OCI-LY7 (cell line): ENCODE data around the gene PWWP2A. TPM values are rescaled to one million over a fixed set of nuclear protein-coding genes. Genes with fewer than 3 reads are reported as not detected.

Source experiments
- BruUV-seq: library from RNA; stranded (reverse); fragments of 400-500 nt; replicated peaks from 2 replicates; lab custom pipeline; 2021; lab: Mats Ljungman, UMichigan
- CTCF ChIA-PET: fragments of 300-600 bp; sonication (Branson Sonifier 250); formaldehyde crosslinking; loops from one replicate; lab custom pipeline; 2022; ENCODE audit warnings: antibody characterized with exemption; ENCODE audit not compliant: unreplicated experiment; lab: Charles Lee
- POLR2A ChIA-PET: fragments of 300-600 bp; sonication (Branson Sonifier 250); formaldehyde crosslinking; loops from one replicate; lab custom pipeline; 2022; ENCODE audit warnings: antibody characterized with exemption; lab: Charles Lee
- DNase-seq: peaks from one replicate; pipeline ENCODE4 v3.0.0-alpha.2; 2015; ENCODE audit warnings: low spot score
- H2AFZ ChIP-seq: fragments of 200-600 bp; sonication (generic), shearing (Covaris generic); 2 replicates; pipeline ENCODE4 v1.6.1; 2014; ENCODE audit warnings: mild to moderate bottlenecking, antibody characterized with exemption, low read length, moderate library complexity
- H3K27ac ChIP-seq: fragments of 200-600 bp; sonication (generic); 2 replicates; pipeline ENCODE4 v1.5.1; 2014; ENCODE audit warnings: mixed run types, low read depth, mild to moderate bottlenecking, moderate library complexity, low read length, inconsistent platforms; ENCODE audit not compliant: poor library complexity, severe bottlenecking
- H3K36me3 ChIP-seq: fragments of 200-600 bp; sonication (generic); 2 replicates; pipeline ENCODE4 v1.6.1; 2014; ENCODE audit warnings: mild to moderate bottlenecking, antibody characterized with exemption, low read length, moderate library complexity, mixed read lengths; ENCODE audit not compliant: insufficient read depth
- H3K4me1 ChIP-seq: fragments of 200-600 bp; sonication (generic); 2 replicates; pipeline ENCODE4 v1.5.1; 2014; ENCODE audit warnings: mild to moderate bottlenecking, low read length; ENCODE audit not compliant: insufficient read depth, poor library complexity, severe bottlenecking
- H3K4me2 ChIP-seq: fragments of 200-600 bp; sonication (generic); 2 replicates; pipeline ENCODE4 v1.6.1; 2014; ENCODE audit warnings: mild to moderate bottlenecking, low read length
- H3K4me3 ChIP-seq: fragments of 200-600 bp; sonication (generic); 2 replicates; pipeline ENCODE4 v1.5.1; 2014; ENCODE audit warnings: mild to moderate bottlenecking, low read depth, low read length; ENCODE audit not compliant: poor library complexity, severe bottlenecking
- H3K79me2 ChIP-seq: fragments of 200-600 bp; sonication (generic); 2 replicates; pipeline ENCODE4 v1.6.1; 2016; ENCODE audit warnings: low read depth, mild to moderate bottlenecking, low read length, moderate library complexity, mixed read lengths; ENCODE audit not compliant: insufficient read depth
- H3K9me2 ChIP-seq: fragments of 200-600 bp; sonication (generic); 2 replicates; pipeline ENCODE4 v1.6.1; 2016; ENCODE audit warnings: mild to moderate bottlenecking, low read length, mixed read lengths; ENCODE audit not compliant: insufficient read depth
- H3K9me3 ChIP-seq: fragments of 200-600 bp; sonication (generic); 2 replicates; pipeline ENCODE4 v1.6.1; 2014; ENCODE audit warnings: mild to moderate bottlenecking, mixed run types, low read length, mixed read lengths
- H4K20me1 ChIP-seq: fragments of 200-600 bp; sonication (generic); 2 replicates; pipeline ENCODE4 v1.6.1; 2014; ENCODE audit warnings: mild to moderate bottlenecking, antibody characterized with exemption, low read length, moderate library complexity, mixed read lengths; ENCODE audit not compliant: insufficient read depth
- CTCF ChIP-seq: fragments of 200-600 bp; sonication (generic); conservative IDR thresholded peaks from 2 replicates; pipeline ENCODE4 v1.5.1; 2014; ENCODE audit warnings: mild to moderate bottlenecking, antibody characterized with exemption, low read length, moderate library complexity, mixed read lengths
- EZH2phosphoT487 ChIP-seq: fragments of 200-600 bp; sonication (generic); IDR thresholded peaks from 2 replicates; pipeline ENCODE4 v1.6.1; 2018; ENCODE audit warnings: low read depth, borderline replicate concordance, mild to moderate bottlenecking, mixed run types, antibody characterized with exemption, low read length, moderate library complexity, mixed read lengths
- intact Hi-C: fragments of 100-400 bp; cut with micrococcal nuclease; formaldehyde crosslinking; loops from one replicate; pipeline ENCODE4 v1.10.0; 2022; ENCODE audit not compliant: unreplicated experiment
- total RNA-seq, 2 experiments: library from RNA; depleted of rRNA in 1 of 2; stranded (reverse); fragments of >200 nt in 1 of 2; shearing (Covaris generic) in 1 of 2; gene quantifications; 2 replicates each; pipeline ENCODE4 v1.2.3, GENCODE V29; 2014 to 2022

Gene PWWP2A
- total RNA-seq, 2 experiments from 2014 or later: 28.3 to 28.4 TPM

GRCh38 chr5:160096178-160096577 is 23.1 kb downstream of the PWWP2A start:
- H3K4me2 ChIP-seq: no peak overlapping the region
- H3K4me1 ChIP-seq: peaks cover 18% of the 10 kb centered on the region
- no peak overlapping the region for H2AFZ ChIP-seq
- no peak for DNase-seq
- H3K79me2 ChIP-seq: peaks cover 6% of the 10 kb centered on the region; the same call in 1 of the 2 replicates
- intact Hi-C loops: no loop called here
- H3K36me3 ChIP-seq: peaks cover 67% of the 10 kb centered on the region
- H3K27ac ChIP-seq: no peak overlapping the region
- CTCF ChIA-PET: no interaction called here
- H3K4me3 ChIP-seq: no peak overlapping the region
- no TSS peak for BruUV-seq
- TF ChIP-seq EZH2phosphoT487 (no peak), CTCF (no peak)
- no peaks in the 10 kb centered on the region for H4K20me1 ChIP-seq
- H3K9me3 ChIP-seq: no peaks in the 10 kb centered on the region; the same call in 1 of the 2 replicates
- POLR2A ChIA-PET: interaction anchor here (0.7 kb wide), 1 partner anchor 279 kb away, joined by 5 read pairs; no protein-coding TSS in a partner anchor
- no peaks in the 10 kb centered on the region for H3K9me2 ChIP-seq

- no peaks in the 10 kb centered on the region for H3K79me2 ChIP-seq
- H3K9me3 ChIP-seq: no peaks in the 10 kb centered on the region
- no peak overlapping the region for H3K4me3 ChIP-seq
- intact Hi-C loops: no loop called here
- H3K4me2 ChIP-seq: no peak overlapping the region
- H3K4me1 ChIP-seq: peaks cover 13% of the 10 kb centered on the region
- no peak for TF ChIP-seq EZH2phosphoT487
- TF ChIP-seq CTCF: no peak
- TSS peak; percentile 28 for BruUV-seq
- no peaks in the 10 kb centered on the region for H4K20me1 ChIP-seq
- H3K27ac ChIP-seq: no peak overlapping the region
- H3K36me3 ChIP-seq: peaks cover 50% of the 10 kb centered on the region
- DNase-seq: no peak
- no peaks in the 10 kb centered on the region for H3K9me2 ChIP-seq
- ChIA-PET POLR2A (interaction anchor here (0.6 to 0.7 kb wide), 2 partner anchors 9 to 70 kb away, joined by 3 to 6 read pairs; no protein-coding TSS in a partner anchor), CTCF (interaction anchor here (0.6 kb wide), 1 partner anchor 30 kb away, joined by 3 read pairs; no protein-coding TSS in a partner anchor)
- no peak overlapping the region for H2AFZ ChIP-seq
Measured at GRCh38 chr5:160092960-160093707, 26.1 kb downstream of the PWWP2A start.

- no peak for DNase-seq
- TF ChIP-seq CTCF (no peak), EZH2phosphoT487 (no peak)
- Histone ChIP-seq H3K4me3 (no peak overlapping the region), H3K79me2 (no peaks in the 10 kb centered on the region), H3K9me2 (no peaks in the 10 kb centered on the region), H3K4me2 (no peak overlapping the region), H3K36me3 (peaks cover 50% of the 10 kb centered on the region), H3K9me3 (no peaks in the 10 kb centered on the region), H2AFZ (no peak overlapping the region), H4K20me1 (no peaks in the 10 kb centered on the region), H3K27ac (no peak overlapping the region), H3K4me1 (peaks cover 7% of the 10 kb centered on the region)
- POLR2A ChIA-PET: interaction anchor here (0.6 to 0.9 kb wide), 3 partner anchors 10 to 69 kb away, joined by 3 to 6 read pairs (median 3); no protein-coding TSS in a partner anchor
- no TSS peak for BruUV-seq
- intact Hi-C loops: no loop called here
- CTCF ChIA-PET: interaction anchor here (0.6 kb wide), 1 partner anchor 29 kb away, joined by 3 read pairs; no protein-coding TSS in a partner anchor
Measured at GRCh38 chr5:160092514-160092913, 26.7 kb downstream of the PWWP2A start.
